GM12878 (cell line): Measurements from ENCODE around the gene ST3GAL5. TPM values are rescaled to one million over a fixed set of nuclear protein-coding genes. Genes with fewer than 3 reads are reported as not detected.

ENCODE experiments used
- ATAC-seq: fragments of 200-7000 bp; cut with Tn5 transposase; 3 replicates; pipeline ENCODE4 v1.9.1; 2020; ENCODE audit warnings: mild to moderate bottlenecking, moderate library complexity
- BruUV-seq: library from RNA; stranded (reverse); fragments of 400-500 nt; replicated peaks from 2 replicates; lab custom pipeline; 2021; lab: Mats Ljungman, UMichigan
- CTCF ChIA-PET: fragments of 300-600 bp; sonication (Branson Sonifier 250); formaldehyde crosslinking; extraction: SDS; loops from one replicate; lab custom pipeline; 2021; ENCODE audit warnings: inconsistent platforms; lab: Yijun Ruan, JAX
- POLR2A ChIA-PET: fragments of 350-600 bp; formaldehyde crosslinking; extraction: SDS; loops from one replicate; lab custom pipeline; 2021; ENCODE audit warnings: inconsistent platforms; lab: Charles Lee
- RAD21 ChIA-PET: fragments of 300-600 bp; sonication (Branson Sonifier 250); formaldehyde crosslinking; loops from one replicate; lab custom pipeline; 2023; ENCODE audit warnings: antibody characterized with exemption; ENCODE audit not compliant: unreplicated experiment; lab: Charles Lee
- SMC1A ChIA-PET: fragments of 300-600 bp; sonication (Branson Sonifier 250); formaldehyde crosslinking; loops from one replicate; lab custom pipeline; 2023; ENCODE audit not compliant: unreplicated experiment, uncharacterized antibody; lab: Charles Lee
- DNase-seq: peaks from one replicate; pipeline ENCODE4 v3.0.0-alpha.2; 2011; ENCODE audit warnings: low read depth, low spot score
- FAIRE-seq: peaks from 3 replicates; lab custom pipeline; 2011; peaks lifted over from hg19 to GRCh38; lab: Jason Lieb, UNC
- H2AFZ ChIP-seq: 2 replicates; pipeline ENCODE4 v1.6.0; 2011; ENCODE audit warnings: low read depth, low read length, control low read depth; ENCODE audit not compliant: control insufficient read depth
- H3K27ac ChIP-seq: 2 replicates; pipeline ENCODE4 v1.5.1; 2011; ENCODE audit warnings: control low read depth; ENCODE audit not compliant: control insufficient read depth, insufficient read depth
- H3K27me3 ChIP-seq, 2 experiments: replicated peaks in 1 of 2; 2 replicates each; pipeline versions ENCODE4 v1.6.0 to v1.6.1; 2011; ENCODE audit warnings: low read length in 1 of 2; ENCODE audit not compliant: control insufficient read depth in 2 of 2, insufficient read depth in 2 of 2
- H3K36me3 ChIP-seq, 2 experiments: 2 replicates each; pipeline ENCODE4 v1.5.1; 2011; ENCODE audit warnings: low read length in 1 of 2; ENCODE audit not compliant: control insufficient read depth in 2 of 2, insufficient read depth in 2 of 2
- H3K4me1 ChIP-seq: 2 replicates; pipeline ENCODE4 v1.6.1; 2011; ENCODE audit warnings: mild to moderate bottlenecking, low read length, moderate library complexity, mixed read lengths; ENCODE audit not compliant: control insufficient read depth, insufficient read depth
- H3K4me2 ChIP-seq: 2 replicates; pipeline ENCODE4 v1.6.0; 2011; ENCODE audit warnings: control low read depth; ENCODE audit not compliant: control insufficient read depth, insufficient read depth
- H3K4me3 ChIP-seq: fragments of 200-600 bp; sonication (generic); 2 replicates; pipeline ENCODE4 v1.5.1; 2016
- H3K79me2 ChIP-seq: 2 replicates; pipeline ENCODE4 v1.6.0; 2011; ENCODE audit warnings: low read length; ENCODE audit not compliant: control insufficient read depth, insufficient read depth
- H3K9ac ChIP-seq: 2 replicates; pipeline ENCODE4 v1.8.0; 2011; ENCODE audit warnings: low read length, control low read depth, mixed read lengths; ENCODE audit not compliant: control insufficient read depth, insufficient read depth
- H3K9me3 ChIP-seq: replicated peaks from 3 replicates; pipeline ENCODE4 v1.5.1; 2011; ENCODE audit warnings: mild to moderate bottlenecking, low read length; ENCODE audit not compliant: control insufficient read depth, insufficient read depth
- H4K20me1 ChIP-seq: 2 replicates; pipeline ENCODE4 v1.6.0; 2011; ENCODE audit not compliant: control insufficient read depth, insufficient read depth
- ATF7 ChIP-seq: fragments of 450-650 bp; IDR thresholded peaks from 2 replicates; pipeline ENCODE4 v1.6.1; 2016; ENCODE audit warnings: low read depth, mild to moderate bottlenecking
- GABPA ChIP-seq: IDR thresholded peaks from 2 replicates; pipeline ENCODE4 v1.6.1; 2014; ENCODE audit warnings: antibody characterized with exemption, low read depth, mild to moderate bottlenecking, inconsistent platforms
- HDAC2 ChIP-seq: fragments of 200-600 bp; sonication (generic); IDR thresholded peaks from 2 replicates; pipeline ENCODE4 v1.6.1; 2017
- NFYB ChIP-seq: IDR thresholded peaks from 2 replicates; pipeline ENCODE4 v1.6.1; 2011; ENCODE audit warnings: low read depth, mild to moderate bottlenecking, low read length, improper control_type of control experiment, moderate library complexity; ENCODE audit not compliant: insufficient read depth
- RB1 ChIP-seq: fragments of 450-650 bp; formaldehyde crosslinking; IDR thresholded peaks from 2 replicates; pipeline ENCODE4 v1.6.1; 2017; ENCODE audit warnings: mild to moderate bottlenecking, borderline replicate concordance
- RCOR1 ChIP-seq: conservative IDR thresholded peaks from 2 replicates; pipeline ENCODE4 v1.6.1; 2012; ENCODE audit warnings: low read depth, low read length, improper control_type of control experiment
- RELA ChIP-seq: fragments of 450-650 bp; IDR thresholded peaks from 2 replicates; pipeline ENCODE4 v1.8.0; 2014; ENCODE audit warnings: borderline replicate concordance; ENCODE audit not compliant: partially characterized antibody
- SMAD1 ChIP-seq: fragments of 450-650 bp; IDR thresholded peaks from 2 replicates; pipeline ENCODE4 v1.6.1; 2018; ENCODE audit warnings: mild to moderate bottlenecking, low read depth; ENCODE audit not compliant: partially characterized antibody
- ZNF207 ChIP-seq: fragments of 450-650 bp; IDR thresholded peaks from 2 replicates; pipeline ENCODE4 v1.6.1; 2014; ENCODE audit warnings: antibody characterized with exemption, mild to moderate bottlenecking, borderline replicate concordance
- WGBS: methylation state at CpG from one replicate; pipeline ENCODE4 v1.1.6; 2016; ENCODE audit warnings: low lambda C conversion rate; ENCODE audit not compliant: insufficient replicate concordance, insufficient coverage; ENCODE audit errors: missing lambda C conversion rate; 5-methylcytosine and 5-hydroxymethylcytosine counted together
- in situ Hi-C: fragments of 300-500 bp; cut with MboI; formaldehyde crosslinking; loops from 9 replicates; pipeline ENCODE4 v1.14.3; 2018; ENCODE audit warnings: mixed read lengths
- intact Hi-C: fragments of 100-400 bp; cut with micrococcal nuclease; formaldehyde crosslinking; loops from one replicate; pipeline ENCODE4 v1.14.2; 2022; ENCODE audit not compliant: unreplicated experiment
- polyA plus RNA-seq, 11 experiments: library from polyadenylated mRNA; depleted of rRNA in 4 of 11; unstranded in 6 of 11; stranded (reverse) in 5 of 11; fragments of >200 nt; fragmentation: Nextera tagmentation in 4 of 11; fragmentation: Illumina TruSeq in 1 of 11; extraction: Ambion mirVana in 4 of 11; extraction: Trizol in 1 of 11; gene quantifications; 1 replicate in 1 of 11; 2 replicates in 10 of 11; pipeline versions ENCODE4 v1.2.1 to v1.2.3, GENCODE V29; 2011 to 2016; ENCODE audit warnings: inconsistent platforms in 2 of 11, missing spikeins in 2 of 11, low read depth in 1 of 11
- total RNA-seq, 4 experiments: library from RNA; depleted of rRNA in 3 of 4; stranded (reverse); fragments of >200 nt in 3 of 4; fragmentation: Illumina TruSeq in 1 of 4; extraction: Trizol in 1 of 4; gene quantifications; 2 replicates each; pipeline versions ENCODE4 v1.2.1 to v1.2.3, GENCODE V29; 2013 to 2021

The ST3GAL5 gene
- total and polyA plus RNA-seq, 10 of the 15 experiments (the other 5 are each of a cell fraction or from before 2014, with no cell fraction given) = 5.2 to 60.9 (median 10.2) TPM

DNA sequence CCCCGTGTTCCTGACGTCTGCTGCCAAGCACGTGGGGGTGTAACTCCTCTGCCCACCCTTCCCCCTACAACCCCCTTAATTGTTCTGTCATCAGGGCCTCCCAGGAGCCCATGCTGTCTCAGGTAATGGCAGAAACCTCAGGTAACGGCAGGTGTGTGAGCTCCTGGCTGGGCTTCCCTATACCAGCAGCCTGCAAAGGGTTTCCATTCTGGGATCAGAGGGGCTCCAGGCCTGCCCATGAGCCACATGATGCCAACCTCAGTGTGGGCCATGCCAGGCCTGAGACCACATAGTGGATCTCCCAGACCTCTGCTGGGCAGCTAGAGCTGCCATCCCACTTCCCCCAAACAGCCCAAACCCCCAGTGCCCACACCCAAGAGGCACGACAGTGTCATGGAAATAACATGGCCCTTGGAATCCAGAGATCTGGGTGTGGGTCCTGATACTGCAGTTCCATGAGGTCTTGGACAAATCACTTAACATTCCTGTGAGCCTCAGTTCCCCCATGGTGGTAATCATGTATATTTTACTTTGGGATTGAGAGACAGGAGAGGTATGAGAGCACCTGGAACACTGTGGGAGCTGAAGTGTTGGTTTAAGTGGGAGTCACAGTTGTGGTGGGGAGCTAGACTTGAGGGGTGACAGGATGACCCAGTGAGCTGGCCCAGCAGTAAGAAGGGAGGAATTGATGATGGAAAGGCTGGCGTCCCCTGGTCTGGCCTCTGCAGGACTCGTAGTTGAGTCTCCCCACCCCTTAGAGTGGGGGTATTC lies 75.4 kb downstream of the ST3GAL5 start:
- FAIRE-seq = no peak
- Histone ChIP-seq H2AFZ (no peak overlapping the region), H3K4me2 (no peak overlapping the region), H3K4me3 (no peak overlapping the region), H3K9me3 (no peaks in the 10 kb centered on the region), H3K79me2 (no peaks in the 10 kb centered on the region), H4K20me1 (no peaks in the 10 kb centered on the region), H3K36me3 (no peaks in the 10 kb centered on the region), H3K27me3 (no peaks in the 10 kb centered on the region), H3K9ac (no peak overlapping the region), H3K4me1 (no peaks in the 10 kb centered on the region), H3K27ac (no peak overlapping the region)
- intact Hi-C loops = loop anchor here (5.0 to 10.0 kb wide), 2 partner anchors 176 to 389 kb away; no protein-coding TSS in a partner anchor
- TF ChIP-seq HDAC2 = no peak
- TF ChIP-seq RCOR1 = no peak
- no peak for TF ChIP-seq SMAD1
- TF ChIP-seq ZNF207 = no peak
- TF ChIP-seq ATF7 = no peak
- TF ChIP-seq NFYB = no peak
- TF ChIP-seq GABPA = no peak
- TF ChIP-seq RB1 = no peak
- no peak for TF ChIP-seq RELA
- 1% methylated on average over 7 of the region's 7 CpGs for WGBS
- no peak for DNase-seq
- ChIA-PET SMC1A (interaction anchor here (0.7 to 7.3 kb wide), 26 partner anchors 11 to 266 kb away, joined by 3 to 106 read pairs (median 5); no protein-coding TSS in a partner anchor), RAD21 (interaction anchor here (0.7 to 7.1 kb wide), 26 partner anchors 8 to 266 kb away, joined by 3 to 116 read pairs (median 5); partner anchors contain the start of genes ATOH8 and C2orf68), CTCF (interaction anchor here (0.6 to 11.5 kb wide), 43 partner anchors 9 to 372 kb away, joined by 3 to 234 read pairs (median 5); partner anchors contain the start of gene ATOH8), POLR2A (interaction anchor here (0.6 kb wide), 1 partner anchor 95 kb away, joined by 5 read pairs; no protein-coding TSS in a partner anchor)
- no TSS peak for BruUV-seq
- in situ Hi-C loops = loop anchor here (10.0 kb wide), 1 partner anchor 89 kb away; no protein-coding TSS in a partner anchor
- ATAC-seq = no peak
